Stimulated activated CD8-positive, alpha-beta memory T cell treated with anti-CD3 and anti-CD28 coated beads, Interleukin-12 subunit alpha, Interleukin-12 subunit beta, amount 100 ng/mL, for 4 hours (primary cell): ENCODE data around the gene GAK.
"Not testable (repeated sequence)": the region's sequence is repeated elsewhere in the genome, so short reads cannot be mapped to it uniquely, and the experiment has no call there.

Experiments
- DNase-seq: peaks from one replicate; pipeline ENCODE4 v3.0.0-alpha.2; 2020; ENCODE audit warnings: low read depth

The GAK gene

GRCh38 chr4:952881-953573, 20.9 kb upstream of the GAK start:
- DNase-seq: no peak

GRCh38 chr4:951594-952468, 19.7 kb upstream of the GAK start:
- no peak for DNase-seq

DNA sequence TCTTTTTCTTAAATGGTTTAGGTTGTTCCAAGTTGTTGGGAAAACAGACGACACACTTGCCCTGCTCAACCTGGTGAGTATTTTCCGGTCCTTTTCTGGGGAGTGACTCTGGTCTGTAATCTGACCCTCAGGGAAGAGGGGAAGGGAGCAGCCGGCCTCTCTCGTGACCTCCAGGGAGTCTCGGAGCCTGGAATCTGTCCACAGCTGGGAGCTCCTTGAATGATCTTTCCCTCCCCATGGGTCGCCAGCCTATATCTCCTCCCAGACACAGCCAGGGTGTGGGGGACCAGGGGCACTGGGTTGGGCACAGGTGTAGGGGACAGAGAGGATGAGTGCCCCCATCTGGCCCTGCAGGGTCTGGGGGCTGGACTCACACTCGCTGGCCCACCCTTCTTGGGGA, 19.1 kb upstream of the GAK start:
- no peak for DNase-seq

- DNase-seq: no peak
Observed at GRCh38 chr4:950136-951020, 18.3 kb upstream of the GAK start.

GRCh38 chr4:949656-950055, 17.5 kb upstream of the GAK start:
- DNase-seq: no peak

DNA sequence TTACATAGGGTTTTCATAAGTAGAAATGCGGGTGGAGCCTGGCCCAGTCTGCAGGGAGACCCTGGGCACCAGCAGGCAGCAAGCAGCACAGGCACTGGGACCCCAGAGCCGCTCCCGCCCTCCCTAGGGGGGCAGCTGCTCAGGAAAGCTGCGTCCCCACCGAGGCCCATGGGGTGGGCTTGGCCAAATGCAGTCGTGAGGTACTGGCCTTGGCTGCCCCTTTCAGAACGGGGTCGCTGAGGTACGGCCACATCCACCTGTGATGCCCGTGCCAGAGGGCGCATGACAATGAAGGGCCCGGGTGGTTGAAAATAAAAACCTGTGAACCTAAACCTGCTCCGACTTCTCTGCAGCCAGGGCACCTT, 16.8 kb upstream of the GAK start:
- DNase-seq: no peak

DNA sequence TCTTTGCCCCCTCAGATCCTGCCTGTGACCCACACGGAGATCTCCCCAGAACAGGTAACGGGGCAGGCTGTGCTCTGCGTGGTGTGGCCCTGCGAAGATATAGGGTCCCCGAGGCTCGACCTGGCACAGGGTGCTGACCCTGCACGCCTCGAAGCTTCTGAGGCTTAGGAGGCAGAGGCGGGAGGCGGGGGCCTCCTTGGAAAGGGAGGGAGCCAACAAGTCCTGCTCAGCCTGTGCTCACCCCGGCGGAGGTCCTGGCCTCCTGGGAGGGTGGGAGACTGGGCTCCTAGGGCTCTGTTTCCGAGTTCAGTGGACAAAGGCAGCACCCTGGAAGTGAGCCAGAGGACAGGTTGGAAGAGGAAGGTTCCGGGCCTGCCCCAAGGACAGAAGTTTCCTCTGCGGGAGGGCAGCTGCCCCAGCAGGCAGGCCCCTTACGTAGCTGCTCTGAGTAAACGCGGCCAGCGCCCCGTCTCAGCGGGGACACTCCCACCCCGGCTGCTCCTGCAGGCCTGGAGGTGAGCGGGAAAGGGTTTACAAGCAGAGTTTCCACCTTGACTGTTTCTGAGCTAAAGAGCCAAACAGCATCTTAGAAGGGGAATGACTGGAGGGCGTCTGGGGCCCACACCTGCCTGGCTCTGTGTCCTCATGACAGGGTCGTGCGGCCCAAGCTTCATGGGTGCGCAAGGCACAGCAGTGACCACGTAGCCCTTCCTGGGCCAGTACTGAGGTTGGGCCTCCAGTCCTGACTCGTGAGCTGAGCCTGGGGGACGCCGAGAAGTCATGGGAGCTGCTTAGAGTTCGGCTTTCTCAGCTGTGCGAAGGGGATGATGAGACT, 16.2 kb upstream of the GAK start:
- DNase-seq: no peak

GRCh38 chr4:947491-947971, 15.4 kb upstream of the GAK start:
- DNase-seq: no peak

GRCh38 chr4:946517-947471, 14.7 kb upstream of the GAK start:
- no peak for DNase-seq

DNA sequence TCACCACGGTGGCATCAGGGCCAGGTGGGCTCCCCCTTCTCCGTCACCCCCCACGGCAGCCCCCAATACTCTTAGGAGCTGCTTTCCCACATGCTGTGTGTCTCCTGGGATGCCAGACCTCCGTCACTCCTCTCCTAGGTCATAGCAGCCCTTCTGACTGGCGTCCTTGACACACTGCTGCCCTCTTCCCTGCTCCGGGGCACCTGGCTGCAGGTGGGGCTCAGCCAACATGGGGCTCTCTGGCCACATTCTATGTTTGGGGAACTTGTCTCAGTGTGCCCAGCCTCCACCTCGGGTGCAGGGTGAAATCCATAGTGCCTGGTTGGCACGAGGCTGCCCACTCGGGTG, 14.0 kb upstream of the GAK start:
- no peak for DNase-seq

- DNase-seq: no peak
Observed at GRCh38 chr4:945274-946102, 13.4 kb upstream of the GAK start.

DNA sequence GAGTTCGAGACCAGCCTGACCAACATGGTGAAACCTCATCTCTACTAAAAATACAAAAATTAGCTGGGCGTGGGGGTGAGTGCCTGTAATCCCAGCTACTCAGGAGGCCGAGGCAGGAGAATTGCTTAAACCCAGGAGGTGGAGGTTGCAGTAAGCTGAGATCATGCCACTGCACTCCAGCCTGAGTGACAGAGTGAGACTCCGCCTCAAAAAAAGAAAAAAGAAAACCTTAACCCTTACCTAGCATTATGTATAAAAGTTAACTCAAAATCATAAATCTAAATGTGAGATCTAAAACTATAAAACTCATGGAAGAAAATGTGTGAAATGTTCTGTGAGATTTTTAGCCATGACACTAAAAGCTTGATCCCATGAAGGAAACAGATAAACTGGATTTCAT, 7.4 kb upstream of the GAK start:
- not testable (repeated sequence) for DNase-seq

GRCh38 chr4:932713-933070, 576 bp upstream of the GAK start:
- DNase-seq: no peak

GRCh38 chr4:931194-931959, 739 bp downstream of the GAK start:
- DNase-seq: no peak

DNA sequence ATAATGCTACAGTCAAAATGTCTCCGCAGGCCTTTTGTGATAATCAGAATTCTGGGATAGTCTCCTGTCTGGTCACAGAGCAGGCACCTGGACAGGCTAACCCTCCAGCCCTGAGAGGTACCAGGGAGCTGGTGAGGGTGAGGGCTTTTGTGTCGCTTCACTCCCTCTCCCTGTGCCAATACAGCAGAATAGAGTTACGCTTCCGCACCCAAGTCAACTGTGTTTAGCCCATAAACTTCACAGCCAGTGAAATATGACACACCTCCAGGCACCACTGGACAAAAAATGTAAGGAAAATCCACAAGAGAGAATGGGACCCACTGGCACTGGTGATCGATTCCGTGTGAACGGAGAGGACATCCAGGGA, 1.3 kb downstream of the GAK start:
- no peak for DNase-seq

- DNase-seq: no peak
Observed at GRCh38 chr4:930028-930551, 2.0 kb downstream of the GAK start.

GRCh38 chr4:929096-929765, 2.9 kb downstream of the GAK start:
- DNase-seq: no peak

- DNase-seq: not testable (repeated sequence)
Observed at GRCh38 chr4:927566-927965, 4.5 kb downstream of the GAK start.
